ENCODE data around the gene USH1C.

- no peak for TF ChIP-seq CTCF (conservative IDR thresholded peaks at IDR 0.05)
- no peak; the same call in 1 of the 2 replicates for TF ChIP-seq ZFX (IDR thresholded peaks at IDR 0.05)
Observed at GRCh38 chr11:17578296-17578695, 34.1 kb upstream of the USH1C start.

Measured in C4-2B (cell line).